ENCODE results near the gene PIK3C3.
"Not testable (repeated sequence)": the region's sequence is repeated elsewhere in the genome, so short reads cannot be mapped to it uniquely, and the experiment has no call there.

The PIK3C3 gene

DNA sequence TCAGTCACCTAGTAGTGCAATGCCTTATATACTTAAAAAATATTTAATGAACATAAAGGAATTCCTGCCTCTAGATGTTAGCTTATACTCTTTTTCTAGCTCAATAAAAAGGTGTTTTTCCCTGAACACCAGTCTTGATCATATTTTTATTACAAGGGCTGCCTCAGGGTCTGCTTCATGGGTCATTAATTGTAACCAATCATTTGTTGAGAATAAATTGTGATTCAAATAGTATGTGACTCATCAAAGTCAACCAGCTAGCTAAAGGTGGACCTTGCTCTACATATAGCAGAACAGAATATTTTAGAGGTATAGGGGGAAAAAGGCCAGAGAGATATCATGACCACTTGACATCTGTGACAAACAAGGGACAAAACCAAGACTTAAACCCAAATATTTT lies 114.0 kb downstream of the PIK3C3 start:
- DNase-seq: no peak

GRCh38 chr18:42072407-42072806 lies 117.4 kb downstream of the PIK3C3 start:
- DNase-seq: no peak

GRCh38 chr18:42074704-42075103 lies 119.7 kb downstream of the PIK3C3 start:
- no peak for DNase-seq

- DNase-seq: no peak
Measured at GRCh38 chr18:42078711-42079110, 123.7 kb downstream of the PIK3C3 start.

GRCh38 chr18:42080340-42080739 lies 125.3 kb downstream of the PIK3C3 start:
- no peak for DNase-seq

GRCh38 chr18:42082415-42083234 lies 127.6 kb downstream of the PIK3C3 start:
- DNase-seq: no peak

- no peak for DNase-seq
Measured at GRCh38 chr18:42086288-42086687, 131.3 kb downstream of the PIK3C3 start.

DNA sequence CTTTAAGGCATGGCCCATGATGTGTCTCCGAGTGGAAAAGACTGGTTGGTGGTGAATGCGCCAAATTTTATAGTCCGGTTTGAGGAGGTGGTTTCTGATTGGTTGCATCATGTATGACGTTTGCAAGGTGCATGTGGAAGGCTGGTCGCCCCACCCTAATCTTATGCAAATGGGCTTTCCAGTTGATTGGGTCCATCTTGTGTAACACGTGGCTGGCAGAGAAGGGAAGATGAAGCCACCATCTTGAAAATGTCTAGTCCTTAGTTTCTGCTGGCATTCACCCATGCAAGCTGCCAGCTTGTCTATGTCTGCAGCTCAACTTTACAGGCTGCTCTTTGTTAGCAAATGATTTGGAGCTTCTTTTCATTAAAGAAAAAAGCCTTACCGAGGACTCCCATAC lies 132.2 kb downstream of the PIK3C3 start:
- DNase-seq: peak in 1 of 56 donors; percentile 3

GRCh38 chr18:42087876-42088275 lies 132.8 kb downstream of the PIK3C3 start:
- peak in 1 of 56 donors; percentile 1 for DNase-seq

DNA sequence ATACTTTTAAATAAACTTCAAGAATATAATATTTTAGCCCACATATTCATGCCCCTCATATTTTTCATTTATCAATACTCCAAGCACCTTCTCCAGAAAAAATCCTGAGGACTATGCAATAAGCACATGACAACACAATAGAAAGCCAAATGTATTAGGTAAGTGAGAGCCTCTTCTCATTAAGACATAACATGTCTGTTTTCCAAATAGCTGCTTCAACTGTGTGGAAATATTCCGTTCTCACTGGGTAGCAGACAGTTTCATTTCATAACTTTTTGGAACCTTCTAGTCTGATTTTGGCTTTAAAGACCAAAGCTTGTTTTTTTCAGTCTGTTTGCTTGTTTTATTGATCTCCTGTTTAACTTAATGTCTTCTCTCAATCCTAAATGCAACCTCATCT lies 137.8 kb downstream of the PIK3C3 start:
- no peak for DNase-seq

DNA sequence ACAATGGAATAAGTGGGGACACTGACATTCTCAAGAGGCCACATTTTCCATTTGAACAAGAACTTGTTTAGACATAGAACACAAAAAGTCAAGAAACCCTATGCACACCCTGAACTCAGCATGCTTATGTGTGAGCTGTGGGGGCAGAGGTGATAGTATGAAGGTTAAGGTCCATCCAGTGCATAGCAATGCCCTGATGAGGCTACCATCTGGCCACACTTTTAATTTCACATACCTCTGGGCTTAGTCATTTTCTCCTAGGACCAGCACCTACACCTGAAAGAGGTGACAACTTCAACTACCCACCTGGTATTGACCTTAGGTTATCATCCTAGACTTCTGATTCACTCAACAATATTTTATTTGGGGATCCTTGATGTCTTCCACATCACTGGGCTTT lies 139.8 kb downstream of the PIK3C3 start:
- no peak for DNase-seq

GRCh38 chr18:42095732-42096377 lies 140.8 kb downstream of the PIK3C3 start:
- DNase-seq: no peak

DNA sequence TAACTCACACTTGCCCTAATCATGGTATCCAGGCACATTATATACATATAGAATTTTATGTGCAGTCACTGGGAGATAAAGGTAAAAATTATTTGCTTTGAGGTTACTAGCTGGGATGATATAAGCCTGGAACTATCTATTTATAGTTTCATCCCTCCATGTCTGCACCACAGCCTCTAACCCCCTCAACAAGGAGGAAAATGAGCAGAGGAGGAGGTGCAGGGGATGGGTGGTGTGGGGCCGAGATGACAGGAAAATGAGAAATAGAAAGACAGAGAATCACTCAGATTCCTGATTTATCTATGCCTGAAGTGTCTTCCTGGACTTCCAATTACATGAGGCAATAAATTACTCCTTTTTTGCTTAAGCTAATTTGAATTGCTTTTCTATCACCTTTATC lies 145.2 kb downstream of the PIK3C3 start:
- no peak for DNase-seq

- no peak for DNase-seq
Measured at GRCh38 chr18:42100911-42101310, 145.9 kb downstream of the PIK3C3 start.

GRCh38 chr18:42105394-42105793 lies 150.4 kb downstream of the PIK3C3 start:
- DNase-seq: no peak

DNA sequence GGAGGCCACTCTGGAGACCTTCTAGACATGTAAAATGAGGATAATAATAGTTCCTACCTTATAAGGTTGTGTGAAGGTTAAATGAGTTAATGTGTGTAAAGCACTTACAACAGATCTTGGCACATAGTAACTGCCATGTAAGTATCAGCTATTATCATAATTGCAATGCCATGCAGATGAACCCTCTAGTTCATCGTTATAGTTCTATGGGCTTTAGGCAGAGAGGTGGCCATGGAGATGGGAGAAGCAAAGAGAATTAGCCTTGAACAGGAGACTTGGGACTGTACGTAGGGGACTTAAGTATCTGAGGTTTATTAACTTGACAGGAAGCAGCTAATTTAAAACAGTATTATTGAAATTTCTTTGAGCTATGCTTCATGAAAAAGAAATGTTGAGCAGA lies 151.8 kb downstream of the PIK3C3 start:
- DNase-seq: no peak

DNA sequence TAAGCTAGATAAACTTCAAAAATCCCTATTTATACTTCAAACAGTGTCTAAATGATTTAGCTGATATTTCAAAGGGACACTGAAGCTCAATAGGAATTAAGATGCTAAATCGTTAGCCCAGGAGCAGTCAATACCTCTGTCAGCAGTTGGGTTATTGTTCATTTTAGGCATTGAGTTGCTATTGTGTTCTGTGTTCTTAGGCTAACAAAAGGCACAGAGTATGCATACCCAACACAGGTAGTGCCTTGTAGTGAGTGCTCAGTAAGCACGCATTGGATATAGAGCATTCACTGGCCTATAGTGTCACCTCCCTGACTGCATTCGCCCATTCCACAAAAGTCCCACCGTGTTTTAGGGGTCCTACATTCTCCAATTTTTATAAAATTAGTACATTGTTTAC lies 152.3 kb downstream of the PIK3C3 start:
- DNase-seq: no peak

GRCh38 chr18:42107691-42108450 lies 152.8 kb downstream of the PIK3C3 start:
- no peak for DNase-seq

DNA sequence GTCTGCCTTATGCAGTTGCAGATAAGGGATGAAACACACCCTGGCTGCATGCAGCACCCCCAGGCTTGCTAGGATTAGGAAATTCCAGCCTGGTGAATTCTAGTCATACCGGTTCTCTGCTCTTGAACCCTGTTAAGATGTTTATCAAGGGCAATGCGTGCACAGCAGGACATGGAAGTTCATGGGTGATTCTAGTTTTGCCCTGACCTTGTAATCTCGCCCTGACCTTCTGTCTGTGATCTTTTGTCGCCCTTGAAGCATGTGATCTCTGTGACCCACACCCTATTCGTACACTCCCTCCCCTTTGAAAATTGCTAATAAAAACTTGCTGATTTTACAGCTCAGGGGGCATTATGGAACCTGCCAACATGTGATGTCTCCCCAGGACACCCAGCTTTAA lies 157.1 kb downstream of the PIK3C3 start:
- not testable (repeated sequence) for DNase-seq

GRCh38 chr18:42112657-42113420 lies 157.8 kb downstream of the PIK3C3 start:
- no peak for DNase-seq

DNA sequence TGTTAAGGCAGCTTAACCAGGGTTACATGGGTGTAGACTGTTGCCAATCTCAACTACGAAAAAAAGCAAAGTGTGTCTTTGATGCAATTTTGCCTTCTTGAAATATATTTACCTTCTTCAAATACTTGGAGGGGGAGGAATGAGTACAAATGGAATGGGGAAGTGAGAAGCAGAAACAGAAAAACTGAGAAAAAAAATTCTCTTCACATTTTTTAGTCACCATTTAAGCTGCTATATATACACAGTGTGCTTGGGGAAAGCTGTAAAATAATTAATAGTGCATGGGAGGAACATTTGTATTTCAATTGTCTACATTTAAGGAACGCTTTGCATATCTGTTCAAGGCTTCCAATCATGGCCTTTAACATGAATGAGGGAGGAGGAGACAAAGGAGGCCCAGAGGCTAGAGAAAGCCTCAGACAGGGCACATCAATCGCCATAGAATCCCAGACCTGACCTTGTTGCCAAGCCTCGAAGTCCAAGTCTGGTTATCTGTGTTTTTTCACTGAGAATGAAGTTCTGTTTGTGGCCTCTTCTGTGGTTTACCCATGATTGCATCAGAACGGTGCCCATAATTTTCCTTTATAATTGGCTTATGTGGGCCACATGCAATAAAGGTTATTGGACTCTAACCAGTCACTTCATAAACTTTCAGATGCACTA lies 158.6 kb downstream of the PIK3C3 start:
- no peak for DNase-seq
